HL-60 (cell line): Measurements from ENCODE around the gene ACO2.
A peak's percentile ranks its signal among the peaks of the same experiment; 100 is the strongest.

Source experiments
- DNase-seq, 2 experiments: peaks; one replicate each; pipeline ENCODE4 v3.0.0-alpha.2; 2010 to 2020; ENCODE audit warnings: low read depth in 1 of 2, low spot score in 1 of 2
- H3K27ac ChIP-seq: fragments of 250-450 bp; sonication (Bioruptor Pico); replicated peaks from 2 replicates; pipeline ENCODE4 v1.5.1; 2020; ENCODE audit warnings: mild to moderate bottlenecking, moderate library complexity
- H3K27me3 ChIP-seq: fragments of 250-450 bp; sonication (Bioruptor Pico); 2 replicates; pipeline ENCODE4 v1.5.1; 2021; ENCODE audit warnings: mild to moderate bottlenecking, moderate library complexity; ENCODE audit not compliant: insufficient read depth, poor library complexity, severe bottlenecking
- H3K4me3 ChIP-seq: replicated peaks from 2 replicates; pipeline ENCODE4 v1.5.1; 2011; ENCODE audit warnings: mild to moderate bottlenecking, control low read depth, low read length; ENCODE audit not compliant: insufficient read depth
- CTCF ChIP-seq: IDR thresholded peaks from one replicate; pipeline ENCODE4 v1.5.1; 2011; ENCODE audit warnings: low read length, control low read depth, inconsistent platforms; ENCODE audit not compliant: insufficient read depth
- GABPA ChIP-seq: IDR thresholded peaks from 2 replicates; pipeline ENCODE4 v1.6.1; 2012; ENCODE audit warnings: low read depth
- POLR2AphosphoS5 ChIP-seq: IDR thresholded peaks from 2 replicates; pipeline ENCODE4 v1.6.1; 2012; ENCODE audit warnings: low read depth
- REST ChIP-seq: IDR thresholded peaks from 2 replicates; pipeline ENCODE4 v1.6.1; 2012; ENCODE audit warnings: low read depth; ENCODE audit not compliant: insufficient replicate concordance
- SPI1 ChIP-seq: IDR thresholded peaks from 2 replicates; pipeline ENCODE4 v1.6.1; 2012; ENCODE audit warnings: low read depth, mild to moderate bottlenecking, borderline replicate concordance

Gene ACO2

GRCh38 chr22:41544671-41545476, 76.0 kb downstream of the ACO2 start:
- H3K27ac ChIP-seq: peak overlapping the region; percentile 58
- no peak for TF ChIP-seq REST
- TF ChIP-seq SPI1: no peak
- no peak for TF ChIP-seq CTCF
- TF ChIP-seq GABPA: no peak
- TF ChIP-seq POLR2AphosphoS5: no peak
- no peak for DNase-seq
- H3K4me3 ChIP-seq: peak overlapping the region; percentile 36
- H3K27me3 ChIP-seq: no peaks in the 10 kb centered on the region

GRCh38 chr22:41548830-41549211, 79.9 kb downstream of the ACO2 start:
- Histone ChIP-seq H3K4me3 (no peak overlapping the region), H3K27ac (no peak overlapping the region), H3K27me3 (no peaks in the 10 kb centered on the region)
- no peak for DNase-seq
- TF ChIP-seq SPI1 (no peak), GABPA (no peak), POLR2AphosphoS5 (no peak), REST (no peak), CTCF (no peak)

GRCh38 chr22:41550952-41551491, 82.1 kb downstream of the ACO2 start:
- Histone ChIP-seq H3K27me3 (no peaks in the 10 kb centered on the region), H3K27ac (no peak overlapping the region), H3K4me3 (no peak overlapping the region)
- DNase-seq: no peak
- TF ChIP-seq REST (no peak), POLR2AphosphoS5 (no peak), GABPA (no peak)
